ENCODE data around the gene GRIA3.

GRIA3 gene

DNA sequence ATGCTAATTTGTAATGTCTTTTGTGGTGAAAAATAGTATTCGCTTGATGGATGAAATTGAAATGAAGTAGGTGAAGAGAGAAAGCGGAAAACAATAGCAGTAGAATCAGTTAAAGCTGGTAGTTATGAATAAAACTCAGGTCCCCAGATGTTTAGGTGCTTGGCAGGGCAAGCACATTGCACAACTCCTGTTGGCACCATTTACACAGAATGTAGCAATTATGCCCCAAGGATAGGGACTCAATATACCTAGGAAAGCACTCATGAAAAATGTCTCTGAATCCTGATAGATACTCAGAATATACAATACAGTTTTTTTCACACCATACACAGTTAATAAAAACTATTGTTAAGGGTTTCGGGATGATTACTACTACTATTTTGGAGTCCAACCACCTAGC is 26.5 kb upstream of the GRIA3 start:
- Histone ChIP-seq H3K9ac (ENCODE audit: low read length) (no peak overlapping the region), H3K9me3 (ENCODE audit: low read length) (no peaks in the 10 kb centered on the region)

DNA sequence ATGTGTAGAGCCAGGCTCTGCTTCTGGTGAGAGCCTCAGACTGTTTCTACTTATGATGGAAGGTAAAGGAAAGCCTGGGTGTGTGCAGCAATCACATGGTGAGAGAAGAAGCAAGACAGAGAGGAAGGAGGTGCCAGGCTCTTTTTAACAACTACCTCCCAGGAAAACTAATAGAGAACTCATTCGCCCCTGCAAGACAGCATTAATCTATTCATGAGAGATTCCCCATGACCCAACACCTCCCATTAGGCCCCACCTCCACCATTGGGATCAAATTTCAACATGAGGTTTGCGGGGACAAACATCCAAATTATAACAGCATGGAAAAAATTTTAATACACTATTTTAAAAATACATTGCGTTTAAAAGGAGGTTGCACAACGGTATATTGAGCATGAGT is 24.7 kb upstream of the GRIA3 start:
- H3K9ac ChIP-seq (ENCODE audit: low read length): no peak overlapping the region
- H3K9me2 ChIP-seq (ENCODE audit: low read depth, low read length): no peaks in the 10 kb centered on the region
- H4K20me1 ChIP-seq (ENCODE audit: insufficient read depth, low read length): no peaks in the 10 kb centered on the region
- H3F3A ChIP-seq (ENCODE audit: insufficient read depth, low read length): no peaks in the 10 kb centered on the region
- H2AFZ ChIP-seq (ENCODE audit: low read length): no peak overlapping the region
- no peaks in the 10 kb centered on the region for H3K4me1 ChIP-seq (ENCODE audit: insufficient read depth, low read length, severe bottlenecking)
- TF ChIP-seq EZH2 (IDR thresholded peaks at IDR 0.05; ENCODE audit: borderline replicate concordance, low read length): no peak
- TF ChIP-seq, protein P1, sequence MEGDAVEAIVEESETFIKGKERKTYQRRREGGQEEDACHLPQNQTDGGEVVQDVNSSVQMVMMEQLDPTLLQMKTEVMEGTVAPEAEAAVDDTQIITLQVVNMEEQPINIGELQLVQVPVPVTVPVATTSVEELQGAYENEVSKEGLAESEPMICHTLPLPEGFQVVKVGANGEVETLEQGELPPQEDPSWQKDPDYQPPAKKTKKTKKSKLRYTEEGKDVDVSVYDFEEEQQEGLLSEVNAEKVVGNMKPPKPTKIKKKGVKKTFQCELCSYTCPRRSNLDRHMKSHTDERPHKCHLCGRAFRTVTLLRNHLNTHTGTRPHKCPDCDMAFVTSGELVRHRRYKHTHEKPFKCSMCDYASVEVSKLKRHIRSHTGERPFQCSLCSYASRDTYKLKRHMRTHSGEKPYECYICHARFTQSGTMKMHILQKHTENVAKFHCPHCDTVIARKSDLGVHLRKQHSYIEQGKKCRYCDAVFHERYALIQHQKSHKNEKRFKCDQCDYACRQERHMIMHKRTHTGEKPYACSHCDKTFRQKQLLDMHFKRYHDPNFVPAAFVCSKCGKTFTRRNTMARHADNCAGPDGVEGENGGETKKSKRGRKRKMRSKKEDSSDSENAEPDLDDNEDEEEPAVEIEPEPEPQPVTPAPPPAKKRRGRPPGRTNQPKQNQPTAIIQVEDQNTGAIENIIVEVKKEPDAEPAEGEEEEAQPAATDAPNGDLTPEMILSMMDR (IDR thresholded peaks at IDR 0.05; ENCODE audit: low read length): no peak
- H3K27ac ChIP-seq (ENCODE audit: low read depth, low read length, poor library complexity, severe bottlenecking): no peak overlapping the region
- no peaks in the 10 kb centered on the region for H3K9me3 ChIP-seq (ENCODE audit: low read length)
- no peak overlapping the region for H3K4me2 ChIP-seq (ENCODE audit: low read length)
- H3K36me3 ChIP-seq (ENCODE audit: insufficient read depth, low read length): no peaks in the 10 kb centered on the region
- no peak overlapping the region for H3K4me3 ChIP-seq (ENCODE audit: low read depth, low read length, poor library complexity, severe bottlenecking)
- no peaks in the 10 kb centered on the region for H3K79me2 ChIP-seq (ENCODE audit: insufficient read depth, low read length)
- H3K27me3 ChIP-seq (ENCODE audit: insufficient read depth, low read length): no peaks in the 10 kb centered on the region

More for the DNA sequence above, 26.5 kb upstream of the GRIA3 start:
- H3K79me2 ChIP-seq (ENCODE audit: insufficient read depth, low read length): no peaks in the 10 kb centered on the region
- no peak for TF ChIP-seq EZH2 (IDR thresholded peaks at IDR 0.05; ENCODE audit: borderline replicate concordance, low read length)
- TF ChIP-seq, protein P1 (IDR thresholded peaks at IDR 0.05; ENCODE audit: low read length): no peak
- no peaks in the 10 kb centered on the region for H4K20me1 ChIP-seq (ENCODE audit: insufficient read depth, low read length)
- H2AFZ ChIP-seq (ENCODE audit: low read length): no peak overlapping the region
- H3K27me3 ChIP-seq (ENCODE audit: insufficient read depth, low read length): no peaks in the 10 kb centered on the region
- no peaks in the 10 kb centered on the region for H3K4me1 ChIP-seq (ENCODE audit: insufficient read depth, low read length, severe bottlenecking)
- H3K9me2 ChIP-seq (ENCODE audit: low read depth, low read length): no peaks in the 10 kb centered on the region
- H3K27ac ChIP-seq (ENCODE audit: low read depth, low read length, poor library complexity, severe bottlenecking): no peak overlapping the region
- no peak overlapping the region for H3K4me2 ChIP-seq (ENCODE audit: low read length)
- H3K4me3 ChIP-seq (ENCODE audit: low read depth, low read length, poor library complexity, severe bottlenecking): no peak overlapping the region
- H3F3A ChIP-seq (ENCODE audit: insufficient read depth, low read length): no peaks in the 10 kb centered on the region
- H3K36me3 ChIP-seq (ENCODE audit: insufficient read depth, low read length): no peaks in the 10 kb centered on the region

DNA sequence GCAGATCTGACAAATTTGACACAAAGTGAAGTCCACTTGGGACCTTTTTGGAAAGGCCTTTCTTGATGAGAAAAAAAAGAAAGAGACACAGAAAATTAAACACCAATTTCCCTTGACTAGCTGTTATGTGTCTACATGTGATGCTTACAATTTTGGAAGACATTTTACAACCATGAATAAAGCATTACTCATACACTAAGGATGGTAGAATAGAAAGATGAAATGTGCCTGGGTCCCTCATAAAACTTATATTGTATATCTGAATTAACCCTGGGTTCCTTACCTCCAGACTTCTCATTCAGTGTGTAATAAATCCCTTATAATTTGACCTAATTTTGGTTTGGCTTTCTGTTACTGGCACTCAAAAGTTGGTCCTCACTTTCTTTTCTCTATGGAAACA is 16.5 kb upstream of the GRIA3 start:
- no peaks in the 10 kb centered on the region for H3F3A ChIP-seq (ENCODE audit: insufficient read depth, low read length)
- no peak overlapping the region for H3K4me2 ChIP-seq (ENCODE audit: low read length)
- H3K36me3 ChIP-seq (ENCODE audit: insufficient read depth, low read length): no peaks in the 10 kb centered on the region
- TF ChIP-seq, protein P1 (IDR thresholded peaks at IDR 0.05; ENCODE audit: low read length): no peak
- no peak overlapping the region for H2AFZ ChIP-seq (ENCODE audit: low read length)
- no peak overlapping the region for H3K9ac ChIP-seq (ENCODE audit: low read length)
- H3K79me2 ChIP-seq (ENCODE audit: insufficient read depth, low read length): no peaks in the 10 kb centered on the region
- H3K4me3 ChIP-seq (ENCODE audit: low read depth, low read length, poor library complexity, severe bottlenecking): no peak overlapping the region
- no peaks in the 10 kb centered on the region for H3K9me3 ChIP-seq (ENCODE audit: low read length)
- H3K27ac ChIP-seq (ENCODE audit: low read depth, low read length, poor library complexity, severe bottlenecking): no peak overlapping the region
- no peaks in the 10 kb centered on the region for H3K27me3 ChIP-seq (ENCODE audit: insufficient read depth, low read length)
- H3K9me2 ChIP-seq (ENCODE audit: low read depth, low read length): no peaks in the 10 kb centered on the region
- no peaks in the 10 kb centered on the region for H3K4me1 ChIP-seq (ENCODE audit: insufficient read depth, low read length, severe bottlenecking)
- no peaks in the 10 kb centered on the region for H4K20me1 ChIP-seq (ENCODE audit: insufficient read depth, low read length)
